ENCODE measurements around the gene ALPK1. TPM values are rescaled to one million over a fixed set of nuclear protein-coding genes. Genes with fewer than 3 reads are reported as not detected.
"Not testable (repeated sequence)": the region's sequence is repeated elsewhere in the genome, so short reads cannot be mapped to it uniquely, and the experiment has no call there.

Gene ALPK1
- total RNA-seq, 1 donor from 2014 or later: 18.2 TPM

DNA sequence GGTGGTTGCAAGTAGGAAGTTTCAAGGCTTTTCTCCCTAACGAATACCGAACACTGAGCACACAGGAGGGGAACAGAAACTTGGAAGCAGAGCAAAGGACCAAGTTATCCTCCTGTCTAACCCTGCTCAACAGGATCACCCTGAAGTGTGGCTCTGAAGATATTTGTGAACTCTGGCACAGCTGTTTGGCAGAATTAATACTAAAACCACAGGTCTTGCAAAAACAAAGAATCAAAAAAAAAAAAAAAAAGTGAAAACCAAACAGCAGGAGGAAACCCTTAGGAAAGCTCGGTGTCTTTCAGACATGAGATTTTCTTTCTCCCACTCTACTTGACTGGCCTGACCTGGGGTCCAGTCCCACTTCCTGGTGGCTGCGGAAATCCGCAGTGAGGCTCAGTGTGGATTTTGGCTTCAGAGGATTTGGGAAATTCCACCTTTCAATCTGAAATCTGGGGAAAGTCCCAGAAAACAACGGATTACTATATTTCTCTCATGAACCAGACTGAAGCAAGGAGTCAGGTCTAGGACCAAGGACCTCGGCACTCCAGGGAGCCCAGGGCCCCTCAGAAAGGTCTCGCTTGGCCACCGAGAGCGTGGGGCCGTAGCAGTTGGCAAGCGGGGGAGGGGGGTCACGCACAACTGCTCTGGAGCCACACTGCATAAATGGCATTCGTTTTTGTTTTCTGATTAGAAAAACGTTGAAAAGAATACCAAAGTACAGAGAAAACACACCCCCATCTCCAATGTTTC is 12.3 kb upstream of the ALPK1 start:
- DNase-seq: peak; percentile 11

DNA sequence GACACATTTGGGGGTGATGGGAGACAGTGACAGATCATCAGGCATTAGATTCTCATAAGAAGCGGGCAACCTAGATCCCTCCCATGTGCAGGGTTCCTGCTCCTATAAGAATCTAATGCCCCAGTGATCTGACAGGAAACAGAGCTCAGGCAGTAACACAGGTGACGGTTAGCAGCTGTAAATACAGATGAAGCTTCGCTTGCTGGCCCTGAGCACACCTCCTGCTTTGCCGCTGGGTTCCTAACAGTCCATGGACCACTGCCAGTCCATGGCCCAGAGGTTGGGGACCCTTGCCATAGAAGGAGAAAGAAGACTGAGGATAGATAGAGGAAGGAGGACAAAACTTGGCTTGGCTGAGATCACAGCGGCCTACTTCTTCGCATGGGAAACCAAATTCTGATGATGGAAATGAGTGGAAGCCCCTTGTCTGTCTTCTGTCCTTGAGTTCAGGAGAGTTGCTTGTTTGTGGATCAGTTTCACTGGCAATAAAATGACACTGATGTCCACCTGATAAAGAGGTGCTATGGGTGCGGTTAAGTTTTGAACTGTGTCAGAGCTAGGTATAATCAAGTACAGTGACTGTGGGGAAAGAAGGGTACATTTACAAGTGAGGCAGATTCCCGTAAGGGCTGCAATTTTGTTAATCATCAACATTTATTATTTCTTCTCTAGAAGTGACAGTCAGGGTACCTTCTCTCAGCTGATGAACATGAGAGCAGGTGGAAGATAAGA is 9.7 kb upstream of the ALPK1 start:
- DNase-seq: no peak

DNA sequence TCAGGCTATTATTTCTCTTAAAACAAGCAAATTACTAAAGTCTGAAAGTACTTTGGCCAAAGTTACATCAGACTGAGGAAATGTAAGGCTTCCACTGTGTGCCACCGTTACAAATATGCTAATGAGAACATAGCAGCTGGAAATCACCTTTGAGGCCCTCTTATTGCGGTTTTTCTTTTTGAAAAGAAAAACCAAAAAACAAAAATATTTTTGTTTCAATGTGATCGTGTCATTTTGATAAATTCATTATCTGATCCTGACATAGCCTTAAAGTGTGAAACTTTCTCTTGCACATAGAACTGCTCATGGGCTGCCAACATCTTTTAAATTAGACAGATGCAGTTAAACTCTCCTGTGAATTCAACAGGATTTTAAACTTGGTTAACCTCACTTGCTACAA is 8.7 kb upstream of the ALPK1 start:
- DNase-seq: no peak

DNA sequence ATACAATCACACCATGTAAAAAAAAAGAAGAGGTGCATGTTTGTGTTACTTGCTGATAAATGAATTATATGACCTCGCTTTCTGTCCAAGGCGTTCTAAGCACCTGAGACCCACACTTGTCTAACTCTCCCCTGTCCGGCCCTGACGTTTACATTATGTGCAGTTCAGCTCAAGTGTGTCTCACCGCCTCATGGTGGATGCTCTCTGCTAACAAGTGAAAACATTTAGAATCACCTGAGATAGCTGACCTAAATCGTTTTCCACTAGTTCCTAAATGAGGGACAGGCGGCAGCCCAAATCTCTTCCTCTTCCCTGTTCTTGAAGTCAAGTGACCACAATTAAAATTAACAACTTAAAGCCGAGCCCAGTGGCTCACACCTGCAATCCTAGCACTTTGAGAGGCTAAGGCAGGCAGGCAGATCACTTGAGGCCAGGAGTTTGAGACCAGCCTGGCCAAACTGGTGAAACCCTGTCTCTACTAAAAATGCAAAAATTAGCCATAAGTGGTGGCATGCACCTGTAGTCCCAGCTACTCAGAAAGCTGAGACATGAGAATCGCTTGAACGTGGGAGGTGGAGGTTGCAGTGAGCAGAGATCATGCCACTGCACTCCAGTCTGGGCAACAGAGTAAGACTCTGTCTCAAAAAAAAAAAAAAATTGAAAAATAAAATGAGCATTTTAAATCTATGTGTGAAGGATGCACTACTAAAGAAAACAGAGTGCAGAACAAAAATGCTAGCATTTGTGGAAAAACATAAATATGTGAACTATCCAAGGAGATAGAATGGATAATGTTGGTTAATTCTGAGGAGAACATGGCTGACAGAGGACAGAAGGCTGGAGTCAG is 7.5 kb upstream of the ALPK1 start:
- no peak for DNase-seq

DNA sequence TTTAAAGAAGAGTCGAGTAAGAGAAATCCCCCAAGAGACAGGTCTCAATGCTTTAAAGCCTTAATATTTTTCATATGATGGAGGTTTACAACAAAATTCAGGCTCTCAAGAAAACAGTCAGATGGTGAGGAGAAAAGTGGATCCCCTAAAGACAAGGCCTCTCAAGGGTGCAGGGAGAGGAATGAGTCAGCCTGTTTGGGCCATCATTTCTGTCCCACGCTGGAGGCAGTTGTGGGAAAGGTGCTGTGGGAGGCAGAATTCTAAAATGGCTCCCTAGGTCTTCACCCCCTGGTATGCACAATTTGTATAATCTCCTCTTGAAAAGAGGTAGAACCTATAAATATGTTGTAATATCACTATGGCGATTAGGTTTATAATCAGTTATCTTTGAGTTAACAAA is 6.8 kb upstream of the ALPK1 start:
- no peak for DNase-seq

DNA sequence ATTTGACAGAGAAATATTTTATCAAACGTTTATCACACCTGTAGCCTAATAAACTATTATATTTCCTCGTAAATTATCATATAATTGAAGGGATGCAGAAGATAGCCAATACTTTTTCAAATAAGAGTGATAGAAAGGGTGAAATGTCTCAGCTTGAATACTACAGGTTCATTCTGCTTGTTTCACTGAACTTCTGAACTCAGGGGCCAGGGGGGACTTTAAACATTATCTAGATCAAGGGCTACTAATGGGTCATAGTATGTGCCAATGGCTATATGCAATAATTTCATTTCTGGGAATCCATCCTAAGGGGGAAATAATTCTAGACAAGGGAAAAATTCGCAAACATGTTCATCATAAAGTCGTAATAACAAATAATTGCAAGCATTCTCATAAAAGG is 2.6 kb downstream of the ALPK1 start:
- DNase-seq: no peak

DNA sequence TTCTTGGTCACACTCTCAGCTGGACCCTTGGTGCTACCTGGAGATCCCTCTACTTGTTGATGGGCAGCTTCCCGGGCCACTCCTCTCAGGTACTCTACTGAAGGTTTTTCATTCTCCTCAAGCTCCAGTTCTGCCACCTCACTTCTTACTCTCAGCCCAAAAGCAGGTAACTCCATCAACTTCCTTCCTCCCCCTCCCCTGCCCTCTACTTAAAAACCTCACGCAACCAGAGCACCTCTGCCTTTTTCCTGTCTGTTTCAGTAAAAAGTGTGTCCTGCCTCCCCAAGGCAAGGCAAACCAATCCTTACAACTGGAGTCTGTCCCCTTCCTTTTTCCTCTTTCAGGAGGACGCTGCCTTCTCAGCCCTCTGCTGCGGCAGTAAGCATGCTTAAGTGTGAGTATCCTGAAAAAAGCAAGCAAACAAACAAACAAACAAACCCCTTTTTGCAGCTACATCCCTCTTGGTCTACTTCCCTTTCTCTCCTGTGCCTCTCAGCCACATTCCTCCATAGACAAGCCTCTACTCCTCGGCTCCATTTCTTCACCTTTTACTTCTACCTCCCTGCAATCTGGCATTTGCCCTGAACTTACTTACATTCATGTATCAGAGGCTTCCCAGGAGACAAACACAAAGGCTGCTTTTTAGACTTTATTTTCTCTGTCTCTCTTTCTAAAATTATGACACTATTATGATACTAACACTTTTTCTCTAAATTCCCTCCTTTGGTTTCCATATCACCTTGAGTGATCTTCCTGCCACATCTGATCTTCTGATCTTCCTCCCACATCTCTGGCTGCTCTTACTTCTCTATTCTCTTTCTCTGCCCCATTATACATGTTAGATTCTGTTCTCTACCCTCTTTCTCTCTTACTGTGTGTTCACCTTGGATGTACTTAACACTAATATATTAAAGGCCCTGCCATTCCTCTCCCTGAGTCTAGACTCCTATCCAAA is 5.4 kb downstream of the ALPK1 start:
- no peak for DNase-seq

DNA sequence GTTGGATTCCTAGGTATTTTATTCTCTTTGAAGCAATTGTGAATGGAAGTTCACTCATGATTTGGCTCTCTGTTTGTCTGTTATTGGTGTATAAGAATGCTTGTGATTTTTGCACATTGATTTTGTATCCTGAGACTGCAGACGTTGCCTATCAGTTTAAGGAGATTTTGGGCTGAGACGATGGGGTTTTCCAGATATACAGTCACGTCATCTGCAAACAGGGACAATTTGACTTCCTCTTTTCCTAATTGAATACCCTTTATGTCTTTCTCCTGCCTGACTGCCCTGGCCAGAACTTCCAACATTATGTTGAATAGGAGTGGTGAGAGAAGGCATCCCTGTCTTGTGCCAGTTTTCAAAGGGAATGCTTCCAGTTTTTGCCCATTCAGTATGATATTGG is 8.3 kb downstream of the ALPK1 start:
- DNase-seq: not testable (repeated sequence)

DNA sequence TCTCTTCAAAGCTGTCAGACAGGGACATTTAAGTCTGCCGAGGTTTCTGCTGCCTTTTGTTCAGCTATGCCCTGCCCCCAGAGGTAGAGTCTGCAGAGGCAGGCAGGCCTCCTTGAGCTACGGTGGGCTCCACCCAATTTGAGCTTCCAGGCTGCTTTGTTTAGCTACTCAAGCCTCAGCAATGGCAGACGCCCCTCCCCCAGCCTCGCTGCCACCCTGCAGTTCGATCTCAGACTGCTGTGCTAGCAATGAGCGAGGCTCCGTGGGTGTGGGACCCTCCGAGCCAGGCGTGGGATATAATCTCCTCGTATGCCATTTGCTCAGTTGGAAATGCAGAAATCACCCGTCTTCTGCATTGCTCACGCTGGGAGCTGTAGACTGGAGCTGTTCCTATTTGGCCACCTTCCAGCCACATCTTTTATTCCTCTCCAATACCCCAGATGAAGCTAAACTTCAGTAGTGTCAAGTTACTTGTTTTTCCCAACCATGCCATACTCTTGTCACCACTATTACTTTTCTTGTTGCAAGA is 12.2 kb downstream of the ALPK1 start:
- DNase-seq: peak; percentile 39

DNA sequence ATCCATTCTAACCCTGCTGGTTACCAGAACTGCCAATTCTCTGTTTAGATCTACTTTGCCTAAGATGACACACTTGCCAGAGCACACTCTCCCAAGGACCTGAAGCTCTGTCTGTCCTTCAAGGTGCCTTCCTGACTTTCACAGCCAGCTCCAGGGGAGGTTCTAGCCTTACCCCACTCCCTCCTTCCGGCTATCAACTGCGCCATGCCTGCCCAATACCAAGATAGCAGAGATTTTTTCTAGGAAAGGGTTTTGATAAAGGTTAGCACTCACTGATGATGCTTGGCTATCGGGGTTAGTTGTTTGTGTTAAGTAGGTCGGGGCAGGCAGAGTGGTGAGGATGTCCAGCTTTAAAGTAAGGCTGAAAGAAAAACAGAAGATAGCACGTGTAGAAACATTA is 14.3 kb downstream of the ALPK1 start:
- no peak for DNase-seq

DNA sequence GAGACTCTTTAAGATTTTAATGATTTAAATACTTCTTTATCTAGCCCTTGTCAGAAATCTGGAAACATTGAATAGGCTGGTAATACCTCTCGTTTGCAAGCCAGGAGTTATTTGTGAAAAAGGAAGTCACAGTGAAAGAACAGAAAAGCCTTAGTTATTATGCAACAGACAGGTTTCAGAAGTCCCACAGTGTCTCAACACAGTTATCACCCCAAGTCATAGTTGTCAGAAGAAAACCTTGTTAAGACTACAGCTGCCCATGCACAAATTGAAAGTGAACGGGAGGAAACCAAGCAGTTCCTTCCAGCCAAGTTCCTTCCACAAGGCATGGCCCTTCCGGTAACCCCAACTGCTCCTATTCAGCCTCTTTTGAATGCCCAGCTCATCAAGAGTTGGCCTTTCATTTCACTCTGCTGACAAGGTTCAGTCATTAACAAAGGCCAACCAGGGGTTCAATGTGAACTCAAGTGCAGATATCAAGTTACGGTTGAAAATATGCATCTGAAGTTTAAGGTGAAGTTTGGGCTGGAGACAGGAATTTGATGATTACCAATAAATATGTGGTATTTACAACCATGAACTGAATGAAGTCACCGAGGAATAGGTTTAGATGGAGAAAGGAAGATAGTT is 15.6 kb downstream of the ALPK1 start:
- no peak for DNase-seq

DNA sequence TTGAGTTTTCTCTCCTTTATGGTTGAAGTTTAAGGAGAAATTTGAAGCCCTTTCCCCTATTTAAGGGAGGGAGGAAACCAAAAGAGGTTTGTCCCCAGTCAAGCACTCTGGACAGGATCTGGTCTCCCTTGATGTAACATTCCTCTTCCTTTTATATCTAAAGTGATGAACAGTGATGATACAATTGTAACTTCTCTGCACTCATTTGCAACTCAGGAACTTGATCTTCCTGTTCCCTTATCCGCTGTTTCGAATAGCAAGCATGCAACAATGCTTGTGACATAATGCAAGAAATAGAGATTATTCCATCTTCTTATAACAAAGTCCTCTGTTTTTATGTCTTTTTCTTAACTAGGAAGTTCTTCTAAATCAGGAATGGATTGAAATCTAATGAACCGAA is 18.3 kb downstream of the ALPK1 start:
- DNase-seq: no peak

DNA sequence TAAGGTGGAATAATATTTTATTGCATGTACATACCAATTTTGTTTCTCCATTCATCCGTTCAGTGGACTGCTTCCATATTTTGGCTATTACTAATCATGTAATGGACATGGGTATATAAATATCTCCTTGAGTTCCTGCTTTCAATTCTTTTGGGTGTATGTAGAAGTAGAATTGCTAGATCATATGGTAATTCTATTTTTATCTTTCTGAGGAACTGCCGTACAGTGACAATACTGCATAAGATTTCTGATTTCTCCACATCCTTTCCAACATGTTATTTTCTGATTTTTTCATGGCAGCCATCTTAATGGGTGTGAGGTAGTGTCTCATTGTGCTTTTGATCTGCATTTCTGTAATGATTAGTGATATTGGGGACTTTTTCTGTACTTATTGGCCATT is 19.2 kb downstream of the ALPK1 start:
- DNase-seq: no peak

DNA sequence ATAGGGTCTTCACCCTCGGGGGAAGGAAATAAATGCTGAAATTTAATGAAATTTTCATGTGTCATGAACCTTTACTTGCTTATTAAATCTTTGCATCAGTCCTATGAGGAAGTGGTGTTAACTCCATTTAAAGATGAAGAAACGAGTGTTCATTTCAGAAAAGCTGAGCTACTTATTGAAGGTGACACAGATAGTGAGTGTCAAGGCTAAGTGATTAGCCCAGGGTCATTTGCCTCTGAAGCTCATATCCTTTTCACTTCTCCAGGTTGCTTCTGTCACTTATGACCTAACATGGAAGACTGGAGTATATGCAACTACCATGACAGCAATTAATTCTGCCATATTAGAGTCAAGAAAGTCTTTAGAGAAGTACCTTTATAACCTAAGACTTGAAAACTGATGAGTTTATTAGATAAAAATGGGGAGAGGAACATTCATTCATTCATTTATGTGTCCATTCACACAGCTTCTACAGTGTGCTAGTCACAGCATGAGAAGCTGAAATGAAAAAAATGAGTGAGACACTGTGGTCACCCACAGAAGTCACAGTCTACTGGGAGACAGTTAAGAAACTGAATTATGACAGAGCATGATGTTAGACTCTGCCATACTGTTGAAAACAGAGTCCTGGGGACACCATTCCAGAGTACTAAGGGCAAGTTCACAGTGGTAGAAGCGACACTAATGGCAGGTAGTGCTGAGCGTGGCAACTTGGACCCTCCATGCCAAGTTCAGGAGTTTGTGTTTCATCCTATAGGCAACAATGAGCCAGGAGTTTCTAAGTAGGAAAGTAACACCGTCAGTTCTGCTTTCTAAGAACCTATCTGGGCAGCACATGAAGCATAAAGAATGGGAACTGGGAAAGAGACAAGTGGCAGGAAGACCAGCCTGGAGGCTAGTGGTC is 21.3 kb downstream of the ALPK1 start:
- no peak for DNase-seq

DNA sequence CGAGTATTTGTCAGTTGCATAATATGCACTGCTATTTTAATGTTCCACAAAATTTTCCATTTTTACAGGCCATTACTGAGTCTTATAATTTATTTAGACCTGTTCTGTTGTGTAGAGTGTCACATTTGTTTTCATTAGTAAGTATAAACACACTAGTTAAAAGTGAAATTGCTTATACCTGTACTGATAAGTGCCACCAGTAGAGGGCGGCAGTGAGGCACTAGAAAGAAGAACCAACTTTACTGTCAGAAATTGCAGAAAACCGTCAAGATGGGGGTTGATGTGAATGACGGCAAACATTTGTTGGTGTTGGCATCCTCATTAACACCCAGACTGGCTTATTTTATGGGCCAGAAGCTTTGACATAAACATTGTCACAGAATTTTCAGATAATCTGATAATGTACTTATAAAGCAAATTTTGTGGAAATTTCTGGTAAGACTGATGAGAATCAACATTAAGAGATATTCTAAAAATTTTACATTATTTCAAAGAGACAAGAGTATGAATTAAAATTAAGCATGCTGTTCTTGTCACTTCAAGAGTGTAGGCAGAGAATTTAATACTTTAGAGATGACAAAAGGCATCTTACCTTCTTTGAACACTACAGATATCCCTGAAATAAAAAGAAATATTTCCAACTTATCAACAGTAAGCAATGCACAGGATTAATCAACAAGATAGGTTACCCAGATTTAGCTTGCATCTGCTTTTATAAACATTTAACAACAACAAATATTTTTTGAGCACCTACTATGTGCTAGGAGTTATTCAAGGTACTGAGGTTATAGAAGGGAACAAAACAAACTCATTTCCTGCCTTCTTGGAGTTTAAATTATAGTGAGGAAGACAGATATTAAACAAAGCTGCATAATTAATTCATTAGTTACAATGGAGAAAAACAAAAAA is 24.9 kb downstream of the ALPK1 start:
- DNase-seq: peak; percentile 47

DNA sequence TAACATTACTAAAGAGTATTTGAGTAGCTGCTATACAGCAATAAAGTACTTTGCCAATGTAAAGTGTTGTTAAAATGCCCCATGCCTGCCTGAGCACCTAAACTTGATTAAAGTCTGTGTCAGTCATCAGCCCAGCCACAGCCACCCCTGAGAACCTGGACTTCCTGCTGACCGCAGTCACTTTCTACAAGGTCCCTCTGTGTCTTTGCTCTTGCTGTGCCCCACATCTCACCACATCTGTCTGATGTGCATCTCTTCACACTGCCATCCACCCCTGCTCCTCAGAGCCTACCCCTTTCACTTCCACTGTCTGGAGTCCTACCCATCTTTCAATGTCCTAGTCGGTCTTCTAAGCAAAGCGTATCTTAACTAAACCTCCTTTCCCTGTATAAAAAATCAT is 25.7 kb downstream of the ALPK1 start:
- DNase-seq: no peak

DNA sequence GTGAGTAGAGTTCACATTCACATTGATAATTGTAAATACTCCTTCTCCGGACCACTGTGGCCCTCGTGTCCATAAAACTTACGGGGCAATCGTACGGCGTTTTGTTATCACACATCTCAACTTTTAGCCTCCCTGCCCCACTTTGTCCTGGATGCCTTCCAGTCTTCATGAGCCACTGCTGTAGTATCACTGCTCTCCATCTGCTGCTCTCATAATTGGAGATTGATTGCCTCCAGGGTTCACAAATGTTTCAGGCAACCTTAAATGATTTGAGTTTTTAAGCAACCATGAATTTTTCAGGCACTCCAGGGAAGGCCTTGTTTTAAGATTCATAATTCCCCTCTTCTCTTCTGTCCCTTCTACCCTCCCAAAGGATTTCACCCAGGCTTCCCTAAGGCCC is 28.4 kb downstream of the ALPK1 start:
- DNase-seq: no peak

DNA sequence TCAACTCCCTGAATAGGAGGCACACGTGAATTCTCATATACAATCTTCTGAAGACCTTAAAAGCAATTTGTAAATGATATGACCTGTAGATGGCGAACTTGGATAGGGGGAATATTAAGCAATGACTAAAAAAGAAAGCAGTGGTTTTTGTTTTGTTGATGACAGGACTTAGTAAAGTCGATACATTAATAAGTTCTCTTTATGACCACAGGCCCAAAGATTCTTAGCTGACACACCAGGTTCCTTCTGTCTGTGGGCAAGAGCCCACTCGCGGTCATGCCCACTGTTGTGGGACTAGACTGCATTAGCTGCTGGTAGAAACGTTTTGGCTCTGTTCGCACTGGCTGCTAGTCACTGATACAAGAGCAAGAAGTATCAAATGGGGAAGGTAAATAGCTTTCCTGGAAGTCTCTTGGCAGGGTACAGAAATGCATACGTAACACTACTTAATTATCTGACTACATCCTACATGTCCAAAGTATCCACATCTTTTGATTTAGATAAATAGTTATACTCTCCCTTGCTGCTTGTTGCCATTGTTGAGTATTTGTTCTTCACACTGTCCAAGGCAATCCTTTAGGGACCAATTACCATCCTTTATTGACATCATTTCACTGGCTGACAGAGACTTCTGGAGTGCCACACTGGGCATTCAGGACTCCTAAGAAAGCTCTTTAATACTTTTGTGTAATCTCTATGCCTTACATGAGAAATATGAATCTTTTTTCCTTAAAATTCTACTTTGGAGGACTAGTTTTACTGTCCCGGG is 31.0 kb downstream of the ALPK1 start:
- DNase-seq: peak; percentile 26
